Natural killer cell (primary cell): ENCODE measurements around the gene PRIMPOL. TPM values are rescaled to one million over a fixed set of nuclear protein-coding genes. Genes with fewer than 3 reads are reported as not detected.
"Not testable (repeated sequence)": the region's sequence is repeated elsewhere in the genome, so short reads cannot be mapped to it uniquely, and the experiment has no call there.

Experiments
- ATAC-seq, 3 donors: fragments of 150-1000 bp in 2 of 3; fragments of 200-7000 bp in 1 of 3; cut with Tn5 transposase; 1 replicate in 1 of 3; 2 replicates in 2 of 3; pipeline ENCODE4 v1.10.0; 2021; ENCODE audit warnings: mild to moderate bottlenecking in 2 of 3, moderate library complexity in 2 of 3
- DNase-seq, 2 donors: peaks; one replicate each; pipeline versions ENCODE4 v3.0.0 to v3.0.0-alpha.2; 2013 to 2021; ENCODE audit warnings: mixed read lengths in 1 of 2
- H3K27ac ChIP-seq: one replicate; pipeline ENCODE4 v1.5.1; 2013; ENCODE audit warnings: mild to moderate bottlenecking, low read length
- H3K27me3 ChIP-seq: one replicate; pipeline ENCODE4 v1.6.1; 2013; ENCODE audit warnings: low read length; ENCODE audit not compliant: control insufficient read depth, insufficient read depth
- H3K36me3 ChIP-seq: one replicate; pipeline ENCODE4 v1.6.1; 2013; ENCODE audit warnings: low read length; ENCODE audit not compliant: control insufficient read depth, insufficient read depth
- H3K4me1 ChIP-seq: one replicate; pipeline ENCODE4 v1.6.1; 2013; ENCODE audit warnings: low read length; ENCODE audit not compliant: control insufficient read depth, insufficient read depth
- H3K4me3 ChIP-seq: one replicate; pipeline ENCODE4 v1.5.1; 2013; ENCODE audit warnings: low read length
- H3K9me3 ChIP-seq: one replicate; pipeline ENCODE4 v1.6.1; 2013; ENCODE audit warnings: low read length; ENCODE audit not compliant: control insufficient read depth, insufficient read depth
- H3K27ac Mint-ChIP-seq, 2 donors: one replicate each; pipeline ENCODE4 v1.8.0; 2022; ENCODE audit warnings: mild to moderate bottlenecking in 2 of 2, mixed read lengths in 2 of 2, moderate library complexity in 1 of 2
- H3K27me3 Mint-ChIP-seq, 2 donors: one replicate each; pipeline ENCODE4 v1.8.0; 2022; ENCODE audit warnings: low read depth in 2 of 2, mixed read lengths in 2 of 2
- H3K36me3 Mint-ChIP-seq: one replicate; pipeline ENCODE4 v1.8.0; 2022; ENCODE audit warnings: mixed read lengths
- H3K4me1 Mint-ChIP-seq, 2 donors: one replicate each; pipeline ENCODE4 v1.8.0; 2022; ENCODE audit warnings: mixed read lengths in 2 of 2
- H3K4me3 Mint-ChIP-seq: one replicate; pipeline ENCODE4 v1.8.0; 2022; ENCODE audit warnings: mild to moderate bottlenecking, moderate library complexity, mixed read lengths
- H3K9me3 Mint-ChIP-seq, 2 donors: one replicate each; pipeline ENCODE4 v1.8.0; 2022; ENCODE audit warnings: mixed read lengths in 2 of 2
- CTCF ChIP-seq: fragments of 200-600 bp; IDR thresholded peaks from one replicate; pipeline ENCODE4 v1.8.0; 2022; ENCODE audit warnings: antibody characterized with exemption
- WGBS: methylation state at CpG from one replicate; pipeline ENCODE4 v1.1.7; 2013; ENCODE audit warnings: missing lambda C conversion rate; ENCODE audit not compliant: insufficient coverage; 5-methylcytosine and 5-hydroxymethylcytosine counted together
- intact Hi-C: fragments of 100-400 bp; cut with micrococcal nuclease; formaldehyde crosslinking; loops from one replicate; pipeline ENCODE4 v1.14.2; 2022
- total RNA-seq, 4 donors: library from RNA; stranded (reverse); fragments of 120-200 nt in 1 of 4; gene quantifications; one replicate each; pipeline versions ENCODE4 v1.2.3 to v1.2.4, GENCODE V29; 2013 to 2022

Gene PRIMPOL
- total RNA-seq, 3 donors from 2014 or later (not counting 1 experiment from before 2014, with no cell fraction given), result 13.2 to 17.9 (median 16.9) TPM

- no peaks in the 10 kb centered on the region for H3K27me3 ChIP-seq
- H3K4me1 ChIP-seq, result peaks cover 9% of the 10 kb centered on the region
- intact Hi-C loops, result loop anchor here (5.0 to 10.0 kb wide), 3 partner anchors 95 to 467 kb away; partner anchors contain the start of genes ACSL1 and IRF2
- no peaks in the 10 kb centered on the region for H3K9me3 ChIP-seq
- no peak overlapping the region for H3K27ac ChIP-seq
- H3K36me3 Mint-ChIP-seq, result no peaks in the 10 kb centered on the region
- 82% methylated on average over 2 of the region's 4 CpGs for WGBS
- peak overlapping the region; percentile 91 for H3K4me3 Mint-ChIP-seq
- H3K4me3 ChIP-seq, result no peak overlapping the region
- DNase-seq, result no peak
- H3K27ac Mint-ChIP-seq, result no peak overlapping the region
- no peaks in the 10 kb centered on the region for H3K36me3 ChIP-seq
- peaks cover 11 to 16% of the 10 kb centered on the region in 2 donors for H3K4me1 Mint-ChIP-seq
- no peaks in the 10 kb centered on the region for H3K27me3 Mint-ChIP-seq
- ATAC-seq, result no peak
- TF ChIP-seq CTCF, result no peak
- no peaks in the 10 kb centered on the region for H3K9me3 Mint-ChIP-seq
Measured at GRCh38 chr4:184732126-184732525, 82.6 kb downstream of the PRIMPOL start.

- peak; percentile 95 to 97 for DNase-seq
- no peaks in the 10 kb centered on the region for H3K36me3 ChIP-seq
- H3K4me1 Mint-ChIP-seq, result peaks cover 11 to 16% of the 10 kb centered on the region in 2 donors
- peak within 1 kb of the TSS; percentile 91 for H3K4me3 Mint-ChIP-seq
- H3K36me3 Mint-ChIP-seq, result no peaks in the 10 kb centered on the region
- H3K9me3 ChIP-seq, result no peaks in the 10 kb centered on the region
- intact Hi-C loops, result loop anchor here (1.0 to 10.0 kb wide), 4 partner anchors 85 to 469 kb away; partner anchors contain the start of genes ACSL1, CASP3, IRF2 and PRIMPOL
- TF ChIP-seq CTCF, result no peak
- ATAC-seq, result peak; percentile 95 to 98 (median 95)
- no peaks in the 10 kb centered on the region for H3K27me3 ChIP-seq
- H3K4me1 ChIP-seq, result peaks cover 9% of the 10 kb centered on the region
- no peaks in the 10 kb centered on the region for H3K27me3 Mint-ChIP-seq
- under 1% methylated on average over 69 of the region's 69 CpGs for WGBS
- H3K27ac Mint-ChIP-seq, result peak within 1 kb of the TSS; percentile 73 to 90
- H3K27ac ChIP-seq, result peak within 1 kb of the TSS; percentile 41
- peak within 1 kb of the TSS; percentile 69 for H3K4me3 ChIP-seq
- H3K9me3 Mint-ChIP-seq, result no peaks in the 10 kb centered on the region
Measured at GRCh38 chr4:184733654-184734524, 84.4 kb downstream of the PRIMPOL start, which contains the start of gene CENPU. Gene CENPU (minus strand): TSS chr4:184734096. CDS start chr4:184734062, 34 bp downstream.

GRCh38 chr4:184734758-184735157 is 85.2 kb downstream of the PRIMPOL start:
- Mint-ChIP-seq H3K36me3 (no peaks in the 10 kb centered on the region), H3K27me3 (no peaks in the 10 kb centered on the region), H3K9me3 (no peaks in the 10 kb centered on the region), H3K4me1 (peaks cover 11 to 19% of the 10 kb centered on the region in 2 donors), H3K4me3 (peak overlapping the region; percentile 91), H3K27ac (peak overlapping the region in 1 of 2 donors; percentile 73)
- no peak for ATAC-seq
- Histone ChIP-seq H3K9me3 (no peaks in the 10 kb centered on the region), H3K4me1 (peaks cover 9% of the 10 kb centered on the region), H3K27me3 (no peaks in the 10 kb centered on the region), H3K27ac (no peak overlapping the region), H3K4me3 (no peak overlapping the region), H3K36me3 (no peaks in the 10 kb centered on the region)
- intact Hi-C loops, result loop anchor here (1.0 to 10.0 kb wide), 4 partner anchors 85 to 470 kb away; partner anchors contain the start of genes ACSL1, CASP3, IRF2 and PRIMPOL
- WGBS, result 41% methylated on average over 2 of the region's 6 CpGs
- DNase-seq, result no peak
- no peak for TF ChIP-seq CTCF

GRCh38 chr4:184739575-184739974 is 90.0 kb downstream of the PRIMPOL start:
- H3K36me3 ChIP-seq, H3K9me3 Mint-ChIP-seq, H3K36me3 Mint-ChIP-seq, H3K27me3 ChIP-seq, H3K9me3 ChIP-seq, H3K4me1 ChIP-seq, H3K4me1 Mint-ChIP-seq, H3K4me3 ChIP-seq, ATAC-seq, H3K4me3 Mint-ChIP-seq, H3K27me3 Mint-ChIP-seq, DNase-seq, H3K27ac ChIP-seq: not testable (repeated sequence)
- WGBS, result 33% methylated on average over 1 of the region's 1 CpG
- intact Hi-C loops, result loop anchor here (10.0 kb wide), 2 partner anchors 265 to 475 kb away; partner anchors contain the start of gene IRF2
- peak overlapping the region in 1 of 2 donors; percentile 1 for H3K27ac Mint-ChIP-seq
